ENCODE data around the gene PIGS.

GRCh38 chr17:28612936-28613872, 41.9 kb upstream of the PIGS start:
- TF ChIP-seq CEBPB (IDR thresholded peaks at IDR 0.05; ENCODE audit: low read depth, low read length): no peak
- TF ChIP-seq BHLHE40 (IDR thresholded peaks at IDR 0.05; ENCODE audit: low read depth, low read length): no peak
- no peak for TF ChIP-seq CHD1 (IDR thresholded peaks at IDR 0.05; ENCODE audit: low read depth, low read length)
- TF ChIP-seq CTCF (conservative IDR thresholded peaks at IDR 0.05; ENCODE audit: low read depth, low read length): peak; percentile 59
- TF ChIP-seq POLR2A (IDR thresholded peaks at IDR 0.05; ENCODE audit: low read depth, low read length): no peak
- TF ChIP-seq RAD21 (IDR thresholded peaks at IDR 0.05; ENCODE audit: low read length): peak; percentile 59
- TF ChIP-seq SMC3 (IDR thresholded peaks at IDR 0.05; ENCODE audit: low read depth, low read length): peak; percentile 51; the same call in 1 of the 2 replicates
- no peak for TF ChIP-seq MAZ (IDR thresholded peaks at IDR 0.05; ENCODE audit: borderline replicate concordance, low read depth, low read length)
- TF ChIP-seq ELK1 (IDR thresholded peaks at IDR 0.05; ENCODE audit: borderline replicate concordance, low read depth, low read length): no peak

All from IMR-90 (cell line).